ENCODE data around the gene RPL26. TPM values are rescaled to one million over a fixed set of nuclear protein-coding genes. Genes with fewer than 3 reads are reported as not detected.
"Not testable (repeated sequence)": the region's sequence is repeated elsewhere in the genome, so short reads cannot be mapped to it uniquely, and the experiment has no call there.

Gene RPL26
- polyA plus RNA-seq, 1 donor from 2014 or later, result 1,664 TPM

GRCh38 chr17:8408371-8408770 is 25.4 kb upstream of the RPL26 start:
- H3K27me3 Mint-ChIP-seq, result peaks cover 9% of the 10 kb centered on the region
- H3K36me3 Mint-ChIP-seq, result no peaks in the 10 kb centered on the region
- H3K27ac Mint-ChIP-seq, result no peak overlapping the region

DNA sequence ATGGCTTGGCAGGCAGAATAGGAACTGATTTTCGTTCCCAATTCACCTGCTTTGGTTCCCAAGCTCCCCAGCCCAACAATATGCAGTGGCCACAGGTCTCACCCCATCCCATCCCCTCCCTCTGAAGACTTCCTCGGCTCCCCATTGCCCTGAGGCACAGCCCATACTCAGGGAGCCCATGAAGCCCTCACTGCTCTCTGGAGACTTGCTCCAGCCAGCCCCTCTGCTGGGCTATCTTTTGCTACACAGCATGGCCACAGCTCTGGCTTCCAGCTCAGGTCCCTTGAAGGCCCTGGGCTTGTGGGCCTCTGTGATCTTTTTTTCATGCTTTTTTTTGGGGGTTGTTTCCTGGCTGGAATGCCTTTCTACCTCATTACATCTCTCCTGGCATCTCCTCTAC is 23.2 kb upstream of the RPL26 start:
- Mint-ChIP-seq H3K27me3 (peaks cover 8% of the 10 kb centered on the region), H3K9me3 (no peaks in the 10 kb centered on the region), H3K4me3 (no peak overlapping the region), H3K27ac (peak overlapping the region in 1 of 3 donors; percentile 67), H3K36me3 (peaks cover under 1% of the 10 kb centered on the region), H3K4me1 (peaks cover 0 to 4% (median 3%) of the 10 kb centered on the region in 3 donors)

More at GRCh38 chr17:8408371-8408770, 25.4 kb upstream of the RPL26 start:
- Mint-ChIP-seq H3K4me3 (no peak overlapping the region), H3K9me3 (no peaks in the 10 kb centered on the region), H3K4me1 (peaks cover 0 to 4% (median 3%) of the 10 kb centered on the region in 3 donors)

DNA sequence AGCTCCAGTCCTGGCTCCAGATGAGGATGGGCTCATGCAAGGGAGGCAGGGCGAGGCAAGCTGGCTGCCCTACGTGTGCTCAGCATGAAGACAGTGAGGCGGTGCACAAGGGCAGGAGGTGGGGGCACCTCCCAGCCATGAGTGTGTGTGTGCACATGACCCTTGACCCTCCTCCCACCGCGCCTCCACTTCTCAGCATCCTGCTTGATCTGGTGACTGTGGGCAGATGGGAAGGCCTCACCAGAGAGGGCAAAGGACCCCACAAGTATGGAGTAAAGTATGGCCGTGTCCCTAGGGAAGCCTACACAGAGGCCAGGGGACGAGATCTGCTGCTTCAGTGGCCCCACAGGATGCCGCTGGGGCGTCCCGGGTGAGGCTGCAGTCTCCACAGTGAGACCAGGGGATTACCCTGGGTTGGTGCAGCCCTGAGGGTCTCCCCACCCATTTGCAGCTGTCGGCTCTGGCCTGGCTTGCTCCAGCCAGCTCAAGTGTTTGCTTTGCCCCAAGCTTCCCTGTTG is 22.6 kb upstream of the RPL26 start:
- Mint-ChIP-seq H3K36me3 (peaks cover 2% of the 10 kb centered on the region), H3K27ac (no peak overlapping the region), H3K4me1 (peaks cover 0 to 4% (median 3%) of the 10 kb centered on the region in 3 donors), H3K27me3 (peaks cover 9% of the 10 kb centered on the region), H3K4me3 (no peak overlapping the region), H3K9me3 (no peaks in the 10 kb centered on the region)

GRCh38 chr17:8402921-8403536 is 20.0 kb upstream of the RPL26 start:
- H3K36me3 Mint-ChIP-seq, result peaks cover 2% of the 10 kb centered on the region
- no peaks in the 10 kb centered on the region for H3K4me1 Mint-ChIP-seq
- H3K9me3 Mint-ChIP-seq, result no peaks in the 10 kb centered on the region
- H3K27ac Mint-ChIP-seq, result no peak overlapping the region
- peaks cover 24% of the 10 kb centered on the region for H3K27me3 Mint-ChIP-seq
- no peak overlapping the region for H3K4me3 Mint-ChIP-seq

DNA sequence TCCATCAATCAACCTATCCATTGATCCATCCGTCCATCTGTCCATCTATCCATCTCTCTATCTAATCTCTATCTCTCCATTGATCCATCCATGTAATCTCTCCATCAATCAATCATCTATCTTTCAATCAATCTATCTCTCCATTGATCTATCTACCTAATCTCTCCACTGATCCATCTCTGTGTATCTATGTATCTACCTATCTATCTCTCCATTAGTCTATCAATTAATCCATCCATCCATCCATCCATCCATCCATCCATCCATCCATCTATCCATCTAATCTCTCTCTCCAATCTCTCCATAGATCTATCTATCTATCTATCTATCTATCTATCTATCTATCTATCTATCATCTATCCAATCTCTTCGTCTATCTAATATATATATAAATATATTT is 18.1 kb upstream of the RPL26 start:
- no peak overlapping the region for H3K27ac Mint-ChIP-seq
- no peaks in the 10 kb centered on the region for H3K9me3 Mint-ChIP-seq
- no peak overlapping the region for H3K4me3 Mint-ChIP-seq
- H3K4me1 Mint-ChIP-seq, result no peaks in the 10 kb centered on the region
- peaks cover 2% of the 10 kb centered on the region for H3K36me3 Mint-ChIP-seq
- H3K27me3 Mint-ChIP-seq, result peaks cover 25% of the 10 kb centered on the region

DNA sequence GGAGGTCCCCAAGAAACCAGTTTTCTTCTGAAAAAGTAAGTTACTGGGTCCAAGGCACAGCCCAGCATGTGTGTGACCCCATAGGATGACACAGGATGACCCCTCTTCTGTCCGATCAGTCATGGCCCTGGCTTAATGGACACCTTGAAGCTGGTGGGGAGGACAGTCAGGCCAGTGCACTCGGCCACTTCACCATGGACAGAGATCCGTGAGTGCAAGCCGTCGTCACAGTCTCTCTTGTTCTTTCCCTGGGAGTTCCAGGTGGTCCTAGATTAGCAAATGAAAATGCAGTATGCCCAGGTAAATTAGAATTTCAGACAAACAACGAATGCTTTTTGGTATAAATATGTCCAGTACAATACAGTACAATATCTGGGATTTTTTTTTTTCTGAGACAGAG is 16.0 kb upstream of the RPL26 start:
- Mint-ChIP-seq H3K36me3 (peaks cover 2% of the 10 kb centered on the region), H3K4me3 (no peak overlapping the region), H3K9me3 (no peaks in the 10 kb centered on the region), H3K27me3 (peaks cover 22% of the 10 kb centered on the region), H3K27ac (no peak overlapping the region), H3K4me1 (peaks cover 0 to 3% (median 2%) of the 10 kb centered on the region in 3 donors)

DNA sequence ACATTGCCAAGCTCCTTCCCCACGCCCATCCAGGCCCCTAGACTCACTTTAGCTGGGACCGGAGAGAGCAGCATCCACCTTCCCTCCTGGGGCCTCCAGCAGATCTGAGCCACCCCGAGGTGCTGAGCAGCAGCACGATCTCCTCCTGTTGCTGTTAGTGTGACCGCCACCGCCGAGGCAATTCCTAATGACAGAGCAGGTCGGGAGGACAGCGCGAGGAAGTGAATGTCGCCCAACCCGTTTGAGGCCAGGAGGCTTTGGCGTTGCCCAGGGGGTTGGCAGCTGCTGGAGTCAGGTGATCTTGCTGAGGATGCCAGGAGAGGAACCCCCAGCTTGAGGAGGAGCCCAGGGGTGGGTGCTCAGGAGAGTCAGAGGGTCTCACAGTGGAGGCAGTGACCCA is 14.6 kb upstream of the RPL26 start, which contains the start of gene RNF222:
Gene RNF222, minus strand, starts transcription at position 192 of the 400 bp plus-strand sequence. CDS start 4,366 bp downstream, outside the sequence.
- Mint-ChIP-seq H3K27me3 (peaks cover 18% of the 10 kb centered on the region), H3K36me3 (peaks cover 2% of the 10 kb centered on the region), H3K4me3 (no peak within 1 kb of the TSS), H3K9me3 (peaks cover 0 to 2% (median 0%) of the 10 kb centered on the region in 3 donors), H3K4me1 (peaks cover 4 to 8% (median 6%) of the 10 kb centered on the region in 3 donors), H3K27ac (no peak within 1 kb of the TSS)

- H3K36me3 Mint-ChIP-seq, H3K27ac Mint-ChIP-seq: not testable (repeated sequence)
These were observed 11.5 kb upstream of the RPL26 start for GRCh38 chr17:8394497-8394896.

GRCh38 chr17:8393470-8394231 is 10.7 kb upstream of the RPL26 start:
- peaks cover 4 to 8% (median 6%) of the 10 kb centered on the region in 3 donors for H3K4me1 Mint-ChIP-seq
- no peaks in the 10 kb centered on the region for H3K36me3 Mint-ChIP-seq
- peaks cover 5% of the 10 kb centered on the region for H3K27me3 Mint-ChIP-seq
- peak overlapping the region in 1 of 3 donors; percentile 25 for H3K27ac Mint-ChIP-seq
- H3K9me3 Mint-ChIP-seq, result peaks cover 0 to 2% (median 0%) of the 10 kb centered on the region in 3 donors
- H3K4me3 Mint-ChIP-seq, result peak overlapping the region in 1 of 4 donors; percentile 79

More at GRCh38 chr17:8394497-8394896, 11.5 kb upstream of the RPL26 start:
- not testable (repeated sequence) for H3K9me3 Mint-ChIP-seq, H3K4me1 Mint-ChIP-seq, H3K4me3 Mint-ChIP-seq
- peaks cover 11% of the 10 kb centered on the region for H3K27me3 Mint-ChIP-seq

DNA sequence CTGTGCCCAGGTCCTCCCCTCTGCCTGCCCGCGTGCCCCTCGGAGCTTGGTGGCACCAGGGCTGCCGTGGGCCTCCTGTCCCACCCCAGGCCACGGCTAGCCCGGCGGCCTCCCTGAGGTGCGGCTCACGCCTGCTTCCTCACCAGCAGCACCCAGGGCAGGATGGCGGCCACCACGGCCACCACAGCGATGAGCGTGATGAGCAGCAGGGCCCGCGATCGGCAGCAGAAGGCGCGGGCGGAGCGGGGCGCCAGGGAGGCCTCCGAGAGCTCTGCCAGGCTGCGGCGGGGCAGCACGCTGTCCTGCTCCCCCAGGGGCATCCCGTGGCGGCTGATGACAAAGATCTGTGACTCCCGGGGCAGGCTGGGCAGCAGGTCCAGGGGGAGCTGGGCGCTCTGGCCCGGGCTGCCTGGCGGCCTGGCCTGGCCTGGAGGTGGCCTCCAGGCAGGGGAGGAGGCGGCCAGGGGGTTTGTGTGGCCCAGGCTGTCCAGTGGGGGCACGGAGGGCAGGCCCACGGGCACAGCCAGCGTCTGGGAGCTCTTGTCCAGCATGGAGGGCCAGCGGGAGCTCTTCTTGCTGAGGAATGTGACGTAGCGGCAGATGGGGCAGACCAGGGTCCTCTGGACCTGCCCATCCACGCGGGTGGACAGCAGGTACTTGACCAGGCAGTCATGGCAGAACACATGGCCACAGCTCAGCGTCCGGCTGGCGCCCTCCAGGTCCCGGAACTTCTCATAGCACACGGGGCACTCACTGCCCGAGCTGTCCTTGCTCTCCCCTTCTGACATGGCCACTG is 9.9 kb upstream of the RPL26 start:
- Mint-ChIP-seq H3K36me3 (no peaks in the 10 kb centered on the region), H3K9me3 (peaks cover 0 to 2% (median 0%) of the 10 kb centered on the region in 3 donors), H3K27ac (no peak overlapping the region), H3K27me3 (peaks cover 2% of the 10 kb centered on the region), H3K4me1 (peaks cover 4 to 8% (median 6%) of the 10 kb centered on the region in 3 donors), H3K4me3 (no peak overlapping the region)

- Mint-ChIP-seq H3K9me3 (peaks cover 0 to 2% (median 0%) of the 10 kb centered on the region in 3 donors), H3K4me3 (no peak overlapping the region)
These were observed 9.3 kb upstream of the RPL26 start for GRCh38 chr17:8392274-8392673.

DNA sequence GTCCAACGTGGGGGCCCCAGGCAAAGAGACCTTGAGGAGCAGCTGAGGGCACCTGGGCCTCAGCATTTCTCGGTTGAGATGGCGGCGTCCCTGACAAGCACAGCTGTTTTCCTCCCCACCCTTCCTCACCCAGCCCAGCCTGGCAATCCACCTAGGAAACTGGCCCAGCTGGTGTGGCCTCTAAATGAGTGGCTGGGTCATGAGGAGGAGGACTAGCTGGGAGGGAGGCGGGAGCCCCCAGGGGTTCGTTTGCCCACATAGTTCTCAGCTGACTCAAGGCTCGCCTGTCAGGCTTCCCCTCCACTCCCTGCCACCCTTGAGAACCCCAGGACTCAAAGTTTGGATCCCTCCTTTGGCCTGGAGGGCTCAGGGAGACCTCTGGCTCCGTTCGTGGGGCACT is 8.7 kb upstream of the RPL26 start:
- peaks cover 4 to 8% (median 6%) of the 10 kb centered on the region in 3 donors for H3K4me1 Mint-ChIP-seq
- peaks cover 0 to 2% (median 0%) of the 10 kb centered on the region in 3 donors for H3K9me3 Mint-ChIP-seq
- peaks cover 2% of the 10 kb centered on the region for H3K27me3 Mint-ChIP-seq
- H3K36me3 Mint-ChIP-seq, result no peaks in the 10 kb centered on the region
- no peak overlapping the region for H3K27ac Mint-ChIP-seq
- H3K4me3 Mint-ChIP-seq, result no peak overlapping the region

More at GRCh38 chr17:8392274-8392673, 9.3 kb upstream of the RPL26 start:
- no peaks in the 10 kb centered on the region for H3K36me3 Mint-ChIP-seq
- H3K4me1 Mint-ChIP-seq, result peaks cover 4 to 8% (median 6%) of the 10 kb centered on the region in 3 donors
- H3K27me3 Mint-ChIP-seq, result peaks cover 2% of the 10 kb centered on the region
- no peak overlapping the region for H3K27ac Mint-ChIP-seq

DNA sequence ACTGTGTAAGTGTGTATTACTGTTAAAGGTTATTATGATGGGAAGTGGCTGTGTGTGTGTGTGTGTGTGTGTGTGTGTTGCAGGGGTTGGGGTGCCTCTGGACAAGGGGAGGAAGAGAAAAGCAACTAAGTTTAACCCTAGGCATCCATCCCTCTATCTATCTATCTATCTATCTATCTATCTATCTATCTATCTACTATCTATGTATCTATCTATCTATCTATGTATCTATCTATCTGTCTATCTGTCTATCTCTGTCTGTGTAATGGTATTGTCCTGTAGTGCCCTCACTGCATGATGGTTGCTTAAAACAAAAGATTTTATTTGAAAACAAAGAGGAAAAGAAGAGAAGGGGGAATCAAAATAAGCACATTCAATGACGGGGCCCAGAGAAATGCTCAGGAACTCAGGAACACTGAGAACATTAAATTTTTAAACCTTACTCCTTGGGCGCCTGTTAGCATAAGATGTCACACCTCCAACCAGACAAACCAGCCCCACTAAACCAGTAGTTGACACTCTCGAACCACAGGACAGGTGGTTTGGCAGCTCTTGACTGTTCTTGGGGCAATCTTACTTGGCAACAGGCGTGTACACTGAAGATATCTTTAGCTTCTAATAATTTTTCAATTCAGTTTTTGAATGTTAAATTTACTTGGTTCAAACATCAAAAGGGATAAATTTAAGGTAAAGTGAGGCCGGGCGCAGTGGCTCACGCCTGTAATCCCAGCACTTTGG is 5.1 kb upstream of the RPL26 start:
- Mint-ChIP-seq H3K27ac (no peak overlapping the region), H3K27me3 (no peaks in the 10 kb centered on the region), H3K36me3 (peaks cover under 1% of the 10 kb centered on the region), H3K4me3 (peak overlapping the region in 1 of 4 donors; percentile 53), H3K9me3 (no peaks in the 10 kb centered on the region), H3K4me1 (peaks cover 2 to 12% (median 10%) of the 10 kb centered on the region in 3 donors)

DNA sequence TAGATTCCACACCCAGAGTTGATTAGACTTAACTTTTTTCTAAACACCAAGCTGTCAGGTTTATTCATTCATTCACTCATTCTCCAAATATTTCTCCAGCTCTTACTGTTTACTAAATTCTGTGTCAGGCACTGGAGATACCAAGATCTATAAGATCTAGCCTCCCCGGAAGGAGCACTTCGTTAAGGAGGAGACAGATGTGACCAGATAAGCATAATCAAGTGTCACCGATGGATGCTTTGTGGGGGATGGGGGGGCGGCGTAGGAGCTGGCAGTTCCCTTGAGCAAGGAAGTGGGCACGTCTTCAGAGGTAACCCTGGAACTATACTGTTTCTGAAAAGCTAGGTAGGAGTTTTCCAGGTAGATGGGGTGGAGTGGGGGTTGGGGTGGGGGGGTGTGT is 3.8 kb upstream of the RPL26 start:
- no peaks in the 10 kb centered on the region for H3K27me3 Mint-ChIP-seq
- peak overlapping the region in 2 of 3 donors; percentile 25 to 90 for H3K27ac Mint-ChIP-seq
- peaks cover 2% of the 10 kb centered on the region for H3K36me3 Mint-ChIP-seq
- H3K4me1 Mint-ChIP-seq, result peaks cover 6 to 19% (median 15%) of the 10 kb centered on the region in 3 donors
- H3K4me3 Mint-ChIP-seq, result peak overlapping the region in 1 of 4 donors; percentile 84
- H3K9me3 Mint-ChIP-seq, result no peaks in the 10 kb centered on the region

All from IgD-negative memory B cell (primary cell).